HepG2 (cell line): ENCODE data around the gene AARS1. TPM values are rescaled to one million over a fixed set of nuclear protein-coding genes. Genes with fewer than 3 reads are reported as not detected.

ENCODE experiments used
- ATAC-seq: fragments of 200-7000 bp; cut with Tn5 transposase; 3 replicates; pipeline ENCODE4 v1.9.1; 2020; ENCODE audit warnings: mild to moderate bottlenecking, moderate library complexity
- BruUV-seq: library from RNA; stranded (reverse); fragments of 400-500 nt; replicated peaks from 2 replicates; lab custom pipeline; 2021; lab: Mats Ljungman, UMichigan
- CTCF ChIA-PET: fragments of 300-600 bp; formaldehyde crosslinking; extraction: SDS; loops from one replicate; lab custom pipeline; 2021; ENCODE audit warnings: low total read pairs, inconsistent platforms, low intra/inter-chr PET ratio; lab: Yijun Ruan, JAX
- POLR2A ChIA-PET: fragments of 350-600 bp; sonication (Branson Sonifier 250); formaldehyde crosslinking; loops from one replicate; lab custom pipeline; 2020; ENCODE audit warnings: antibody characterized with exemption, inconsistent platforms; lab: Yijun Ruan, JAX
- DNase-seq: peaks from one replicate; pipeline ENCODE4 v3.0.0-alpha.2; 2015; ENCODE audit warnings: low spot score
- FAIRE-seq: peaks from 3 replicates; lab custom pipeline; 2011; peaks lifted over from hg19 to GRCh38; lab: Jason Lieb, UNC
- H2AFZ ChIP-seq: one replicate; pipeline ENCODE4 v1.6.1; 2011; ENCODE audit warnings: low read length, inconsistent platforms
- H3K27ac ChIP-seq: fragments of 300-600 bp; 3 replicates; pipeline ENCODE4 v1.8.0; 2011; ENCODE audit warnings: mixed run types, mild to moderate bottlenecking, mixed read lengths, low read length, inconsistent platforms; ENCODE audit not compliant: insufficient read depth; ENCODE audit errors: extremely low read length
- H3K27me3 ChIP-seq, 2 experiments: fragments of 200-600 bp in 1 of 2; 2 replicates in 1 of 2; 3 replicates in 1 of 2; pipeline versions ENCODE4 v1.6.0 to v1.8.0; 2011; ENCODE audit warnings: low read length in 2 of 2, mild to moderate bottlenecking in 2 of 2, moderate library complexity in 2 of 2, inconsistent platforms in 1 of 2; ENCODE audit not compliant: insufficient read depth in 2 of 2, control insufficient read depth in 1 of 2
- H3K36me3 ChIP-seq, 2 experiments: fragments of 200-600 bp in 1 of 2; replicated peaks in 1 of 2; 2 replicates in 1 of 2; 3 replicates in 1 of 2; pipeline versions ENCODE4 v1.5.1 to v1.8.0; 2011; ENCODE audit warnings: low read length in 2 of 2, inconsistent platforms in 1 of 2; ENCODE audit not compliant: insufficient read depth in 2 of 2, control insufficient read depth in 1 of 2
- H3K4me1 ChIP-seq: 2 replicates; pipeline ENCODE4 v1.5.1; 2012; ENCODE audit warnings: low read length, inconsistent platforms; ENCODE audit not compliant: insufficient read depth
- H3K4me2 ChIP-seq: 2 replicates; pipeline ENCODE4 v1.6.0; 2011; ENCODE audit warnings: low read depth, low read length, inconsistent platforms
- H3K4me3 ChIP-seq, 3 experiments: fragments of 200-600 bp in 1 of 3; sonication (generic), shearing (Covaris generic) in 1 of 3; replicated peaks in 1 of 3; 2 replicates each; pipeline ENCODE4 v1.5.1; 2011 to 2016; ENCODE audit warnings: low read length in 3 of 3, inconsistent platforms in 2 of 3, low read depth in 2 of 3, mild to moderate bottlenecking in 2 of 3, control low read depth in 1 of 3, mixed read lengths in 1 of 3; ENCODE audit not compliant: insufficient read depth in 1 of 3
- H3K79me2 ChIP-seq: one replicate; pipeline ENCODE4 v1.6.1; 2011; ENCODE audit warnings: low read length, inconsistent platforms; ENCODE audit not compliant: insufficient read depth
- H3K9ac ChIP-seq: 2 replicates; pipeline ENCODE4 v1.6.0; 2011; ENCODE audit warnings: mild to moderate bottlenecking, low read depth, low read length, inconsistent platforms; ENCODE audit not compliant: insufficient read depth
- H3K9me3 ChIP-seq: 2 replicates; pipeline ENCODE4 v1.5.1; 2012; ENCODE audit warnings: mild to moderate bottlenecking, low read length
- H4K20me1 ChIP-seq: 2 replicates; pipeline ENCODE4 v1.6.0; 2011; ENCODE audit warnings: inconsistent platforms, mild to moderate bottlenecking, low read length, moderate library complexity; ENCODE audit not compliant: insufficient read depth
- ELF1 ChIP-seq: sonication (generic); formaldehyde crosslinking; IDR thresholded peaks from 2 replicates; pipeline ENCODE4 v1.4.0; 2020; ENCODE audit warnings: missing genetic modification reagents
- EZH2 ChIP-seq: conservative IDR thresholded peaks from 2 replicates; pipeline ENCODE4 v1.6.1; 2012; ENCODE audit warnings: mild to moderate bottlenecking, low read depth, low read length, moderate library complexity
- HDAC6 ChIP-seq: fragments of 200-600 bp; sonication (generic); IDR thresholded peaks from 2 replicates; pipeline ENCODE4 v1.7.0; 2017; ENCODE audit warnings: mild to moderate bottlenecking, antibody characterized with exemption, low read length, low read depth
- HOMEZ ChIP-seq: IDR thresholded peaks from 2 replicates; pipeline ENCODE4 v1.6.1; 2016; ENCODE audit warnings: low read depth
- KAT2B ChIP-seq: fragments of 150-350 bp; IDR thresholded peaks from 2 replicates; pipeline ENCODE4 v1.6.1; 2014; ENCODE audit warnings: low read depth, low read length, borderline replicate concordance
- MAFK ChIP-seq, 2 experiments: IDR thresholded peaks in 1 of 2; conservative IDR thresholded peaks in 1 of 2; 2 replicates each; pipeline ENCODE4 v1.6.1; 2011; ENCODE audit warnings: improper control_type of control experiment in 2 of 2, low read length in 2 of 2
- MTERF4 ChIP-seq: sonication (generic); formaldehyde crosslinking; IDR thresholded peaks from 2 replicates; pipeline ENCODE4 v1.8.0; 2023; ENCODE audit warnings: mild to moderate bottlenecking, missing genetic modification reagents
- NFKB2 ChIP-seq: sonication (generic); formaldehyde crosslinking; IDR thresholded peaks from 2 replicates; pipeline ENCODE4 v1.4.0; 2020; ENCODE audit warnings: missing genetic modification reagents, borderline replicate concordance
- PHF5A ChIP-seq: IDR thresholded peaks from one replicate; pipeline ENCODE4 v1.6.1; 2018; ENCODE audit warnings: low read depth, missing genetic modification reagents; ENCODE audit not compliant: unreplicated experiment
- RNF219 ChIP-seq: sonication (generic); formaldehyde crosslinking; IDR thresholded peaks from 2 replicates; pipeline ENCODE4 v1.5.0; 2020; ENCODE audit warnings: mild to moderate bottlenecking, missing genetic modification reagents
- SMAD9 ChIP-seq: sonication (generic); formaldehyde crosslinking; IDR thresholded peaks from 2 replicates; pipeline ENCODE4 v1.5.1; 2020; ENCODE audit warnings: mild to moderate bottlenecking, missing genetic modification reagents
- TEAD2 ChIP-seq: sonication (generic); formaldehyde crosslinking; IDR thresholded peaks from 2 replicates; pipeline ENCODE4 v1.9.0; 2021; ENCODE audit warnings: missing genetic modification reagents
- ZNF574 ChIP-seq: sonication (generic); formaldehyde crosslinking; IDR thresholded peaks from 2 replicates; pipeline ENCODE4 v1.4.0; 2020; ENCODE audit warnings: missing genetic modification reagents
- ZNF772 ChIP-seq: sonication (generic); formaldehyde crosslinking; IDR thresholded peaks from 2 replicates; pipeline ENCODE4 v1.5.0; 2020; ENCODE audit warnings: mild to moderate bottlenecking, missing genetic modification reagents
- WGBS: methylation state at CpG from one replicate; pipeline ENCODE4 v1.1.6; 2017; ENCODE audit warnings: low lambda C conversion rate; 5-methylcytosine and 5-hydroxymethylcytosine counted together
- in situ Hi-C: cut with HindIII; loops from 2 replicates; pipeline ENCODE4 v1.10.0; 2017; ENCODE audit warnings: low pct_unique_long_range_greater_than_20kb; ENCODE audit not compliant: extremely low pct_ligation_motif_present
- intact Hi-C: fragments of 100-400 bp; cut with micrococcal nuclease; formaldehyde crosslinking; loops from one replicate; pipeline ENCODE4 v1.10.0; 2022; ENCODE audit not compliant: unreplicated experiment
- polyA plus RNA-seq, 8 experiments: library from polyadenylated mRNA; depleted of rRNA in 3 of 8; stranded (reverse) in 7 of 8; unstranded in 1 of 8; fragments of >200 nt; fragmentation: Illumina TruSeq in 4 of 8; extraction: Trizol in 4 of 8; gene quantifications; 2 replicates each; pipeline versions ENCODE4 v1.2.1 to v1.2.3, GENCODE V29; 2011 to 2016; ENCODE audit warnings: low read depth in 4 of 8, missing spikeins in 1 of 8, mixed read lengths in 1 of 8; ENCODE audit not compliant: insufficient read depth in 1 of 8
- total RNA-seq, 5 experiments: library from RNA; depleted of rRNA; stranded (reverse); fragments of >200 nt; fragmentation: Illumina TruSeq; extraction: Trizol; gene quantifications; 2 replicates each; pipeline ENCODE4 v1.2.3, GENCODE V29; 2016; ENCODE audit warnings: low read depth in 1 of 5

The AARS1 gene
- total and polyA plus RNA-seq, 2 of the 13 experiments (the other 11 are each of a cell fraction or from before 2014, with no cell fraction given), result 107 to 132 TPM

GRCh38 chr16:70306880-70307279 is 17.6 kb upstream of the AARS1 start:
- BruUV-seq, result no TSS peak

More at GRCh38 chr16:70306880-70307279, 17.6 kb upstream of the AARS1 start:
- no peak for ATAC-seq
- ChIA-PET CTCF (no interaction called here), POLR2A (interaction anchor here (1.4 to 2.5 kb wide), 3 partner anchors 7 to 74 kb away, joined by 4 to 10 read pairs (median 5); partner anchors contain the start of genes DDX19A and DDX19B)
- Histone ChIP-seq H3K9me3 (no peaks in the 10 kb centered on the region), H3K79me2 (peaks cover 58% of the 10 kb centered on the region), H3K9ac (no peak overlapping the region), H3K4me2 (no peak overlapping the region), H3K27ac (no peak overlapping the region), H2AFZ (no peak overlapping the region), H3K4me1 (peaks cover 13% of the 10 kb centered on the region), H4K20me1 (no peaks in the 10 kb centered on the region), H3K4me3 (no peak overlapping the region), H3K27me3 (no peaks in the 10 kb centered on the region), H3K36me3 (peaks cover 3 to 10% of the 10 kb centered on the region in 2 experiments; a peak in 3 of 5 replicates)
- in situ Hi-C loops, result no loop called here
- 96% methylated on average over 2 of the region's 2 CpGs for WGBS
- intact Hi-C loops, result no loop called here
- FAIRE-seq, result no peak
- TF ChIP-seq SMAD9 (CRISPR knock-in tag) (no peak), PHF5A (CRISPR knock-in tag) (no peak), HOMEZ (no peak), EZH2 (no peak), ZNF574 (CRISPR knock-in tag) (no peak), TEAD2 (CRISPR knock-in tag) (no peak), MTERF4 (CRISPR knock-in tag) (no peak), HDAC6 (no peak), MAFK (conservative IDR thresholded peaks at IDR 0.05 in 1 of 2, IDR thresholded peaks at IDR 0.05 in 1 of 2; ENCODE audit: low read length in 2 of 2) (no peak), KAT2B (no peak), RNF219 (CRISPR knock-in tag) (no peak), ELF1 (CRISPR knock-in tag) (no peak), NFKB2 (no peak), ZNF772 (no peak)
- no peak for DNase-seq
